Liver (tissue), 3 donors: ENCODE results near the gene ZDHHC9.
"Not testable (repeated sequence)": the region's sequence is repeated elsewhere in the genome, so short reads cannot be mapped to it uniquely, and the experiment has no call there.

Experiments
- EGR1 ChIP-seq, 2 donors: IDR thresholded peaks; 2 replicates each; pipeline ENCODE4 v1.6.1; 2016 to 2018; ENCODE audit warnings: antibody characterized with exemption in 2 of 2, low read depth in 2 of 2
- FOXA1 ChIP-seq: IDR thresholded peaks from 2 replicates; pipeline ENCODE4 v1.6.1; 2016; ENCODE audit warnings: antibody characterized with exemption
- GABPA ChIP-seq, 2 donors: IDR thresholded peaks in 1 of 2; conservative IDR thresholded peaks in 1 of 2; 2 replicates each; pipeline ENCODE4 v1.6.1; 2016; ENCODE audit warnings: antibody characterized with exemption in 2 of 2, mild to moderate bottlenecking in 1 of 2, moderate library complexity in 1 of 2
- HNF4G ChIP-seq: IDR thresholded peaks from 2 replicates; pipeline ENCODE4 v1.6.1; 2016; ENCODE audit warnings: antibody characterized with exemption
- JUND ChIP-seq, 2 donors: IDR thresholded peaks; 2 replicates each; pipeline ENCODE4 v1.6.1; 2016; ENCODE audit warnings: antibody characterized with exemption in 2 of 2
- RAD21 ChIP-seq, 2 donors: IDR thresholded peaks; 2 replicates each; pipeline ENCODE4 v1.6.1; 2016; ENCODE audit warnings: antibody characterized with exemption in 2 of 2, mild to moderate bottlenecking in 2 of 2
- SP1 ChIP-seq: IDR thresholded peaks from 2 replicates; pipeline ENCODE4 v1.6.1; 2018; ENCODE audit warnings: antibody characterized with exemption, mild to moderate bottlenecking
- TAF1 ChIP-seq: conservative IDR thresholded peaks from 2 replicates; pipeline ENCODE4 v1.6.1; 2016; ENCODE audit warnings: antibody characterized with exemption, mild to moderate bottlenecking
- YY1 ChIP-seq: IDR thresholded peaks from 2 replicates; pipeline ENCODE4 v1.6.1; 2016; ENCODE audit warnings: antibody characterized with exemption, mild to moderate bottlenecking
- TF ChIP-seq, protein P1 (sequence below): fragments of 150-350 bp; IDR thresholded peaks from 2 replicates; pipeline ENCODE4 v1.5.1; 2017; ENCODE audit warnings: improper control_type of control experiment, low read depth, low read length; ENCODE audit not compliant: missing input control
- TF ChIP-seq, protein P2 (sequence below): IDR thresholded peaks from 2 replicates; pipeline ENCODE4 v1.6.1; 2016; ENCODE audit warnings: antibody characterized with exemption
- TF ChIP-seq, protein P3 (sequence below): IDR thresholded peaks from 2 replicates; pipeline ENCODE4 v1.6.1; 2016; ENCODE audit warnings: antibody characterized with exemption, mild to moderate bottlenecking
- TF ChIP-seq, protein P4 (sequence below): IDR thresholded peaks from 2 replicates; pipeline ENCODE4 v1.6.1; 2016; ENCODE audit warnings: antibody characterized with exemption
- TF ChIP-seq, protein P5 (sequence below): IDR thresholded peaks from 2 replicates; pipeline ENCODE4 v1.6.1; 2016; ENCODE audit warnings: antibody characterized with exemption
- donor health status: healthy.
- donor health status: healthy.

DNA sequence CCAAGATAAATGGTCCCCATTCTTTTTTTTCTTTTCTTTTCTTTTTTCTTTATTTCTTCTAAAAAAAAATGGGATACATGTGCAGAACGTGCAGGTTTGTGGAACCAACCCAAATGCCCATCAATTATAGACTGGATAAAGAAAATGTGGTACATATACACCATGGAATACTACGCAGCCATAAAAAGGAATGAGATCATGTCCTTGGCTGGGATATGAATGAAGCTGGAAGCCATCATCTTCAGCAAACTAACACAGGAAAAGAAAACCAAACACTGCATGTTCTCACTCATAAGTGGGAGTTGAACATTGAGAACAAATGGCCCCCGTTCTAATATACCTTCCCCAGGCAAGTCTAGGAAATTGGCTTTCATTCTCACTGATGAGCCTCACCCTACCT is 22.6 kb upstream of the ZDHHC9 start:
- TF ChIP-seq, protein P1, sequence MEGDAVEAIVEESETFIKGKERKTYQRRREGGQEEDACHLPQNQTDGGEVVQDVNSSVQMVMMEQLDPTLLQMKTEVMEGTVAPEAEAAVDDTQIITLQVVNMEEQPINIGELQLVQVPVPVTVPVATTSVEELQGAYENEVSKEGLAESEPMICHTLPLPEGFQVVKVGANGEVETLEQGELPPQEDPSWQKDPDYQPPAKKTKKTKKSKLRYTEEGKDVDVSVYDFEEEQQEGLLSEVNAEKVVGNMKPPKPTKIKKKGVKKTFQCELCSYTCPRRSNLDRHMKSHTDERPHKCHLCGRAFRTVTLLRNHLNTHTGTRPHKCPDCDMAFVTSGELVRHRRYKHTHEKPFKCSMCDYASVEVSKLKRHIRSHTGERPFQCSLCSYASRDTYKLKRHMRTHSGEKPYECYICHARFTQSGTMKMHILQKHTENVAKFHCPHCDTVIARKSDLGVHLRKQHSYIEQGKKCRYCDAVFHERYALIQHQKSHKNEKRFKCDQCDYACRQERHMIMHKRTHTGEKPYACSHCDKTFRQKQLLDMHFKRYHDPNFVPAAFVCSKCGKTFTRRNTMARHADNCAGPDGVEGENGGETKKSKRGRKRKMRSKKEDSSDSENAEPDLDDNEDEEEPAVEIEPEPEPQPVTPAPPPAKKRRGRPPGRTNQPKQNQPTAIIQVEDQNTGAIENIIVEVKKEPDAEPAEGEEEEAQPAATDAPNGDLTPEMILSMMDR: not testable (repeated sequence)
- not testable (repeated sequence) for TF ChIP-seq SP1; JUND (IDR thresholded peaks at IDR 0.05); YY1; RAD21 (IDR thresholded peaks at IDR 0.05); GABPA (IDR thresholded peaks at IDR 0.05 in 1 of 2, conservative IDR thresholded peaks at IDR 0.05 in 1 of 2); TAF1; EGR1 (IDR thresholded peaks at IDR 0.05; ENCODE audit: low read depth in 2 of 2); HNF4G; FOXA1
- TF ChIP-seq, protein P2, sequence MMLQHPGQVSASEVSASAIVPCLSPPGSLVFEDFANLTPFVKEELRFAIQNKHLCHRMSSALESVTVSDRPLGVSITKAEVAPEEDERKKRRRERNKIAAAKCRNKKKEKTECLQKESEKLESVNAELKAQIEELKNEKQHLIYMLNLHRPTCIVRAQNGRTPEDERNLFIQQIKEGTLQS: not testable (repeated sequence)
- TF ChIP-seq, protein P3, sequence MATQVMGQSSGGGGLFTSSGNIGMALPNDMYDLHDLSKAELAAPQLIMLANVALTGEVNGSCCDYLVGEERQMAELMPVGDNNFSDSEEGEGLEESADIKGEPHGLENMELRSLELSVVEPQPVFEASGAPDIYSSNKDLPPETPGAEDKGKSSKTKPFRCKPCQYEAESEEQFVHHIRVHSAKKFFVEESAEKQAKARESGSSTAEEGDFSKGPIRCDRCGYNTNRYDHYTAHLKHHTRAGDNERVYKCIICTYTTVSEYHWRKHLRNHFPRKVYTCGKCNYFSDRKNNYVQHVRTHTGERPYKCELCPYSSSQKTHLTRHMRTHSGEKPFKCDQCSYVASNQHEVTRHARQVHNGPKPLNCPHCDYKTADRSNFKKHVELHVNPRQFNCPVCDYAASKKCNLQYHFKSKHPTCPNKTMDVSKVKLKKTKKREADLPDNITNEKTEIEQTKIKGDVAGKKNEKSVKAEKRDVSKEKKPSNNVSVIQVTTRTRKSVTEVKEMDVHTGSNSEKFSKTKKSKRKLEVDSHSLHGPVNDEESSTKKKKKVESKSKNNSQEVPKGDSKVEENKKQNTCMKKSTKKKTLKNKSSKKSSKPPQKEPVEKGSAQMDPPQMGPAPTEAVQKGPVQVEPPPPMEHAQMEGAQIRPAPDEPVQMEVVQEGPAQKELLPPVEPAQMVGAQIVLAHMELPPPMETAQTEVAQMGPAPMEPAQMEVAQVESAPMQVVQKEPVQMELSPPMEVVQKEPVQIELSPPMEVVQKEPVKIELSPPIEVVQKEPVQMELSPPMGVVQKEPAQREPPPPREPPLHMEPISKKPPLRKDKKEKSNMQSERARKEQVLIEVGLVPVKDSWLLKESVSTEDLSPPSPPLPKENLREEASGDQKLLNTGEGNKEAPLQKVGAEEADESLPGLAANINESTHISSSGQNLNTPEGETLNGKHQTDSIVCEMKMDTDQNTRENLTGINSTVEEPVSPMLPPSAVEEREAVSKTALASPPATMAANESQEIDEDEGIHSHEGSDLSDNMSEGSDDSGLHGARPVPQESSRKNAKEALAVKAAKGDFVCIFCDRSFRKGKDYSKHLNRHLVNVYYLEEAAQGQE: not testable (repeated sequence)
- TF ChIP-seq, protein P4, sequence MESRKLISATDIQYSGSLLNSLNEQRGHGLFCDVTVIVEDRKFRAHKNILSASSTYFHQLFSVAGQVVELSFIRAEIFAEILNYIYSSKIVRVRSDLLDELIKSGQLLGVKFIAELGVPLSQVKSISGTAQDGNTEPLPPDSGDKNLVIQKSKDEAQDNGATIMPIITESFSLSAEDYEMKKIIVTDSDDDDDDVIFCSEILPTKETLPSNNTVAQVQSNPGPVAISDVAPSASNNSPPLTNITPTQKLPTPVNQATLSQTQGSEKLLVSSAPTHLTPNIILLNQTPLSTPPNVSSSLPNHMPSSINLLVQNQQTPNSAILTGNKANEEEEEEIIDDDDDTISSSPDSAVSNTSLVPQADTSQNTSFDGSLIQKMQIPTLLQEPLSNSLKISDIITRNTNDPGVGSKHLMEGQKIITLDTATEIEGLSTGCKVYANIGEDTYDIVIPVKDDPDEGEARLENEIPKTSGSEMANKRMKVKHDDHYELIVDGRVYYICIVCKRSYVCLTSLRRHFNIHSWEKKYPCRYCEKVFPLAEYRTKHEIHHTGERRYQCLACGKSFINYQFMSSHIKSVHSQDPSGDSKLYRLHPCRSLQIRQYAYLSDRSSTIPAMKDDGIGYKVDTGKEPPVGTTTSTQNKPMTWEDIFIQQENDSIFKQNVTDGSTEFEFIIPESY: not testable (repeated sequence)
- TF ChIP-seq, protein P5, sequence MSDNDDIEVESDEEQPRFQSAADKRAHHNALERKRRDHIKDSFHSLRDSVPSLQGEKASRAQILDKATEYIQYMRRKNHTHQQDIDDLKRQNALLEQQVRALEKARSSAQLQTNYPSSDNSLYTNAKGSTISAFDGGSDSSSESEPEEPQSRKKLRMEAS: not testable (repeated sequence)
